ENCODE data around the gene ITGA11. TPM values are rescaled to one million over a fixed set of nuclear protein-coding genes. Genes with fewer than 3 reads are reported as not detected.

ITGA11 gene
- total RNA-seq, 1 experiment from 2014 or later, result 22.0 TPM

DNA sequence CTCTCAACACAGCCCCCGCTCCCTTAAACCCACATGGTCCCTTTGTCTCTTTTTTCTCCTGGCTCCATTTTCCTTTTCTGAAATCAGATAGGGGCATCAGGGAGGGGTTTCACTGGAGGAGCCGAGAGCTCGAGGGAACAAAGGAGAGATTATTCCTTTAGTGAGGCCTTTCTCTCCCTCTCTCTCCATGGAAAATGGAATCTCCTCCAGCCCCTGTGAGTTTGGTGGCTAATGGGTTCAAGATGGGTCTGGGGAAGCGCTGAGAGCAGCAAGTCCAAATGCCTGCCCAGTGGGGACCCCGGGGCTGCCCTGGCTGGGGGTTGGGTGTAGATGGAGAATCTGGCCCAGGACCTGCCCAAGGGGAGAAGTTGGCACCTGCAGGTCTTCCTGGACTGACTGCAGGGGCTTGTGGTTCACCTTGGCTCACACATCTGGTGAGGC is 56.8 kb downstream of the ITGA11 start:
- DNase-seq (ENCODE audit: low read depth), result no peak

DNA sequence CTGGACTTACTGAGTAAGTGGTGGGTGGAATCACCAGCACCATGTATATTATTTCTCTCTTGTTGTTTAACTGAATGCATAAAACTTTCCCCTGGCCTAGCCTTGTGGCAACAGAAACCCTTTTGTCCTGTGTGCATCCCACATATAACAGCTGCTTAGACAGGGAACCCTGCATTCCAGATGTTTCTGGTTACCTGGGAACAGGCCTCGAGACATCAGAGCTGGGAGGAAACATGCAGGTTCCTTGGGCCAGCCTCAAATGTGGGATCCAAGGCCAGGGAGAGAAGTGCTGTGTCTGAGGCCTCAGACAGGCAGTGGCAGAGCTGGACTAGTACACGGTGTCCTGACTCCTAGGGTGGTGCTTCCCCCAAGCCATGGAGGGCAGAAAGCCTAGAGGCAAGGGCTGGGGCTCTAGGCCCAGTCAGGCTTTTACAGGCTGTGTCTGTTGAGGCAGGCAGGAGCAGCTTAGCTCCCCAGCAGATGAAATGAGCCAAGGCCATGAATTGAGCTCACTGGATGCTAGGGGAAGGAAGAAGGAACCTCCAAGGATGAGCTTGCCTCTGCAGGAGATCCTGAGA is 57.7 kb downstream of the ITGA11 start:
- DNase-seq (ENCODE audit: low read depth), result no peak

DNA sequence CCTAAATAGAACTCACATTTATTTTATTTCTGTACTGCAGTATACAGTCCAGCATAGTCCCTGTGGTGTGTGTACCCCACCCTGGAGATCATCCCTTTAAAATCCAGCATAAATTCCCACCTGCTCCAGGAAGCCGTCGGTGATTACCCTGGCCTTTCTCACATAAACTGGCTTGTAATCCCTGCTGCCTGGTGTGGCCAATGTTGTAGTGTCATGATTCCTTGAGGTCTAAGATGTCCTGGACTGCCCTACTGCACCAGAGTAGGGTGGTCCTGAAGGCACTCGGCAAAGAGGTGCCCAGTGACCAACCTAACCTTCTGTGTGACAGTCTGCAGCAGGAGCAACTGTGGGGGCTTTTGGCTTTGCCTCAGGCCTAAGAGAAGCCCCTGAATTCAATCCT is 58.9 kb downstream of the ITGA11 start:
- DNase-seq (ENCODE audit: low read depth), result no peak

DNA sequence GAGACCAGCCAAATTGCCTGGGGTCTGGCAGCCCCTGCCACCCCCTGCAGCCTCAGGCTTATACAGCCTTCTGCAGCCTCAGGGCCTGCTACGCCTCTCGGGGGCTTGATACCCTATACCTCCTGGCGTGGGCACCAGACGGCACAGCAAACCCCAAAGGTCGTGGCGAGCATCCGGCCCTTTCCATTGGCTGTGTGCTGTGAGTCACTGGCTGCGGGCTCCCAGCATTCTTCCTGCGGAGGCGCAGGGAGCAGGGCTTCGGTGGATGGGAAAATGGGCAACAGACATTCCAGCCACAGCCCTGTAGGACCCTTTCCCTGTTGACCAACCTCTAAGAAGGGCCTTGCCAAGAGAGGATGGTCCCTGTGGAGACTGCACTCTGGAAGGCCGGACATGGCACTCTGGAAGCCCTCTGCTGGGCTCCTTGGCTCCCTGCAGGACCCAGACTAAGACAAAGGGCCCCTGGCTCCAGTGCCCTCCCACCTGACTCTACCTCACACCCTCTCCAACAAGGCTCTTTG is 59.6 kb downstream of the ITGA11 start:
- peak; percentile 68 for DNase-seq (ENCODE audit: low read depth)

DNA sequence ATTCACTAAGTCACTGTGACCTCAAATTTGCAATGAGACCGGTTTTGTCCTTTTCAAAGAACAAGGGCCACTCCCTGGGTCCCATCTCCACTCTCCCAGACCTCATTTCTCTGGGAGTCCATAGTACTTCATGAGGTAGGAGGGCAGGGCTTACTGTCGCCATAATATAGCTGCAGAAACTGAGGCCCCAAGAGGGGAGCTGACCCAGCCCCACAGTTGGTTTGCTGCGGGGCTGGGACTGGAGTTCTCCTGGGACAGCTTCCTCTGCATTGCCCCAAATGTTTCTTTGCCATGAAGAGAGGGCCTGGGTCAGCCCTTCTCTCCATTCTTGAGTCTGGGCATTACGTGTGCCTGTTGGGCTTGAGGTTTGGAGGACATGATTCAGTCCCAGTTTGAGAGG is 60.1 kb downstream of the ITGA11 start:
- DNase-seq (ENCODE audit: low read depth), result no peak

DNA sequence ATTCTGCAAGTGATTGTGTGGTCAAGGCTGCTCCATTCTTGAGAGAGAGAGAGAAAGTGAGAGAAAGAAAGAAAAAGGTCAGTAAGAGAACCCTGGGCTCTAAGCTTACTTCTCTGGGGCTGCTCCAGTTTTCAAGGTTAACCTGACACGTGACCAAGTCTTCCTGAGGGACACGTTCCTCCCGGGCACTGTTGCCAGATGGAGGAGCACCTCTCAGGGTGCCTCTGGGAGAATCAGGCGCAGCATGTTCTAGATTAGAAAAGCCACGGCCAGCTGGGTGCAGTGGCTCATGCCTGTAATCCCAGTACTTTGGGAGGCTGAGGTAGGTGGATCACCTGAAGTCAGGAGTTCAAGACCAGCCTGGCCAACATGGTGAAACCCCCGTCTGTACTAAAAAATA is 60.8 kb downstream of the ITGA11 start:
- no peak for DNase-seq (ENCODE audit: low read depth)

DNA sequence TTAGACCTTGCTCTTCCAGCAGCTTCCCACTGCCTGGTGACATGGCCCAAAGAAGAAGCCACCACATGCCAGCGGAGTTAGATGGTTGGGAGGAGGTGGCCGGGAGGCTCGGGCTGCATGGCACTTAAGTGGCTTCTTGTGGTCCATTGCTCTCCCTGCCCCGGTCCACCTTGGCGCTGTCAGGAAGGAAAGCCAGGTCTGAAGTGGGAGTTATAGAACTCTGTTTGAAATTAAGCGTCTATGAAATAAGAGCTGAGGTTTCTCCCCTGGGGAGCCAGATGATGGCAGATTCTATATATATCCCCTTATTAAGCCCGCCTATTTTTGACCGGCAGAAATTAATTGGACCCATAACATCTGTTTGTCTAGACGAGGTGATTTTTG is 61.2 kb downstream of the ITGA11 start:
- DNase-seq (ENCODE audit: low read depth), result no peak

DNA sequence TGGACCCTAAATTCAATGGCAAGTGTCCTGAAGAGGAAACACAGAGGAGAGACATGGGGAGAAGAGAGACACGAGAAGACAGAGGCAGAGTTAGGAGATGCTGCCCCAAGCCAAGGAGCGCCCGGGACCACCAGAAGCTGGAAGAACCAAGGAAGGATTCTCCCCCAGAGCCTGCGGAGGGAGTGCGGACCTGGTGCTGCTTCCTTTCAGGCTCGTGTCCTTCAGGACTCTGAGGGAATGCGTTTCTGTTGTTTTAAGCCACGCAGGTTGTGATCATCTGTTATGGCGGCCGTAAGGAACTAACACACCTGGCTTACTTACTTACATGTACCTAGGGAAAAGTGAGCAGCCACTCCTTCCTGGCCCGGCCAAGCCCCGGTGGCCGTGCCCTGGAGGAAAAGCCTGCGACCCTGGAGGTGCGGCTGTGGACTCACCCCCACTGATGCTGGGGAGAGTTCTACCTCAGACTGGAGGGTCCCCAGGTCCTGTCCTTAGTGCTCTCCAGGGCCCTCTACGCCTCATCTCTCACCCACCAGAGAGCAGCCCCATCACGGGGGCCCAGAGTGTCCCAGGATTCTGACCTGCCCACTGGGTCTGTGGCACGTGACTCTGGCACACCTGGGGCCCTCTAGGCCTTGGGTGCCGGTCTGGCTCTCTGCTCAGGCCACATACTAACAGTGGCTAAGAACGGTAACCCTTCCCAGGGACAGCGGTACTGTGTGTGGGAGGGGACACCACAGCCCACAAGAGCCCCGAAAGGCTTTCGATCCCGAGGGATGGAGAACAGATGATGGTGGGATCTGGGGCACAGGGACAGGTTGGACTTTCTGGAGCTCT is 61.8 kb downstream of the ITGA11 start:
- DNase-seq (ENCODE audit: low read depth), result no peak

DNA sequence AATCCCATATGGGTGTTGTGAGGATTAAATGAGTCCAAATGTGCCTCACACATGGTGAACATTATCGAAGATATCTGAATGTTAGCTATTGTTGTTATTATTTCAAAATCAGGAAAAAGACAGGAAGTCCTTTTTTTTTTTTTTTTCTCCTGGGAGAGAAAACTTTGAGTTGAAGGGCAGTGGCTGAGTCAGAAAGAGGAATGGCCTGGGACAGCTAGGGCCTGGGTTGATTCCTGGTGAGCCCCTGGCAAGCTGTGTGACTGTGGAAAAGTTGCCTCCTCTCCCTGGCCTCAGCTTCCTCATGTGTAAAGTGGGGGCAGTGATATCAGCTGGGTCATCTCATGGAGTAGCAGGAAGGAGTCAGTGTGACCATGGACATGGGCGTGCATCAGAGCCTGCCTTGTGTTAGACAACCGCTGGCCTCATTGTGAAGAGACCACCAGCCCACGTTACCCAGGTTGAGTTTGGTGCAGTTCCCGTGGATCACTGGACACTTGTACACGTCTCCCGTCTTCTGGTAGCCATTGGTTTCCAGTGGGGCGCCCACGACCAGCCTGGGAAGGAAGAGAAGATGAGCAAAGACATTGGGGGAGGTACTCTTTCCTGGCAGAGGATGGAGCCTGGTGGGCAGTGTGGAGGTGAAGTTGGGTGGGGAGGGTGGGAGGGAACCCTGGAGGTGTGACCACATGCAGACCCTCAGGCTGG is 63.1 kb downstream of the ITGA11 start:
- no peak for DNase-seq (ENCODE audit: low read depth)

DNA sequence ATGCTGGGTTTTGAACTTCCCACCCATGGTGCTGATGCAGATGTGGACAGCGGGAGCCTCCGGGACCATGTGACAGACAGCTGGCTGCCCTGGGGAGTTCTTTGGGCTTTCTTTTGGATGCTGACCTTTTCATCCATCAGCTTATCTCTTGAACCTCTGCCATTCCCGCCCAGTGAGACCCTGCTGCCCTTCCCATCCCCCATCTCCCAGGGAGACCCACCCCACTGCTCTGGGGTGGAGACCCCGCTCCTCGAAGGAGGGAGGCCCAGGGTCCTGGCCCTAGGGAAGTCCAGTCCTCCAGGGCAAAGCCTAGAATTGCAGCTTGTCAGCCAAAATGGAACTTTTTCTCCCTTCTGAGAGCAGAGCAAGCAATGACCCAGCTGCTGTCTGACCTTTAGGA is 64.0 kb downstream of the ITGA11 start:
- no peak for DNase-seq (ENCODE audit: low read depth)

DNA sequence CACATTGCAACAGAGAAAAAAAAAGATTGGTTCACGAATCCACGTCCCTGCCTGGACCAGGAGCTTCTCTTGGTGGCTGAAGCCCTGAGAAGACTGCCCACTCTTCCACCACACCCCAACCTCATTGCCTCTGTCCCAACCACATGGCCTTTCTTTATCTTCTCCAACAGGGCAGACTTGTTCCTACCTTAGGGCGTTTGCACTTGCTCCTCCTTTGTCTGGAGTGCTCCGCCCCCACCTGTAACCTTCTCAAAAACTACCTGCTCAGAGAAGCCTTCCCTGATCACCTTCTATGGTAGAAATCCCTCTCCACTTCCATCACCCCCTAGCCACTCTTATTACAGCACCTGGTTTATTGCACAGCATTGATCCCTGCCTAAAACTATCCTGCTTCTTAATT is 64.7 kb downstream of the ITGA11 start:
- DNase-seq (ENCODE audit: low read depth), result no peak

DNA sequence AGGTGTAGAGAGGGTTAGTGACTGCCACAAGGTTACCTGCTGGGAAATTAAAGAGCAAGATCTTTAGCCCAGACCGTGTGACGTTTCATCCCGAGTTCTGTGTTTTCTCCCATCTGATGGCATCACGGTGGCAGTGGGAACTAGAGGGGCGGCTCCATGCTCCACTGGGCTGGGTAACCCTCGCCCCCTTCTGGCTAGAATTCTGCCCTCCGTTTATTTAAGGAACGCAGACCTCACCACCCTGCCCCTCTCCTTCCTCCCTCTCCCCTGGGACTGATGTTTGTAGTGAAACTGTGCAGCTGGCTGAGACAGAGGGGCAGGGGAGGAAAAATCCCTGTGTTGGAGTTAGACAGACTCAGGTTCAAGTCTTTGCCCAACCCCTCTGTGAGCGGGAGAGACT is 65.6 kb downstream of the ITGA11 start:
- no peak for DNase-seq (ENCODE audit: low read depth)

DNA sequence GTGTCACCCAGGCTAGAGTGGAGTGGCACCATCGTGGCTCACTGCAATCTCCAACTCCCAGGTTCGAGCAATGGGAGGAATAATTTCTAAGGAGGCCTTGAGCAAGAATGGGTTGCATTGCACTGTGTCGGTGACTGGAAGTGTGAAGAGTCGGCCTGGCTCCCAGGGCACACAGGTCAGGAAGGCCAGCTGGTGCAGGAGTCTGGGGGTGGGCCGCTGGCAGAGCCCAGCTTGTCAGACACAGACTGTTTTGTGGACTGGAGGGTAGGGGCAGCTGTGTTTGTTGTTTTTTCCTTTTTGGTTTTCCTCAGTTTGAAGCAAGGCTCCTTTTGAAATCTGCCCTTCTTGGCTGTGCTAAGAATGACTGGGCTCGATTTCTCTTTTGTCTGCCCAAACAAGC is 66.2 kb downstream of the ITGA11 start:
- DNase-seq (ENCODE audit: low read depth), result no peak

DNA sequence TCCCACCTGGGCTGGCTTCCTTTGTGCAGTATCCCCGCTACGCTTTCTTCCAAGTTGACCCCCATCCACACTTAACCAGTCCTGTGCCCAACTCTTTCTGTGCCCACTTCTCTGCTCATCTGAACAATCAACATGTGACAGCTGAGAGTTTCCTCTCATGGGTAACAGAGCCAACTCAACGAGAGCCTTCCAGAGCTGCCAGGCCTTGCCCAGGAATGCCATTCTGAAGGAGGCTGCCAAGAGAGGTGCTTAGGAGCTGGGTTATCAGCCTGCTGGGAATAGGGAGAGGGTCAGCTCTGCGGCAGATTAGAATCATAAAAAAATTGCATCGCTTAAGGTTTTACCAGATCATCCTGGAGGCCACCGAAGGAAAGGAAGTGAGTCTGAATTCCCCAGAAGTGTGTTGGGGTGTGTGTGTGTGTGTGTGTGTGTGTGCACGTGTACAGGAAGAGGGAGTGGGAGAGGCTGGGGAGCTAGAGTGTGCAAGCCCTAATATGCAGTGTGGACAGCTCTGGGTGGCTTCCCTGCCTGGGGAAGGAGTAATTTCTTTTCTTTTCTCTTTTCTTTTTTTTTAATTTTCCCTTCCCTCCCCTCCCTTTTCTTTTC is 66.7 kb downstream of the ITGA11 start:
- no peak for DNase-seq (ENCODE audit: low read depth)

DNA sequence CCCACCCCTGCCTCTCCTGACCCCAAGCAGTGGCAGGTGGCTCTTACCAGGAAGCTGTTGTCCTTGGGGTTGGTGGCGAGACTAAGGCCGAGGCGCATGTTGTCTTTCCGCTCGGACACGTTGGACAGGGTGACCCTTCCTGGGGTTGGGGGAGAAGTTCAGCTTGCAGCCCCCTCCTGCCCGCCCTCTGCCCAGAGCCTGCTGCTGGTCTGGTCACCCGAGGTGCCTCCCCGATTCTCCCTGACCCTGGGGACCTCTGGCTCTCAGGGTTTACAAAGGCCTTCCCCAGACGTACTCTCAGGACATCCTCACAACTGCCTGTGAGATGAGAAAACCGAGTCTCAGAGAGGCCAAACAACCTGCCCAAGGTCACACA is 67.3 kb downstream of the ITGA11 start:
- DNase-seq (ENCODE audit: low read depth), result no peak

DNA sequence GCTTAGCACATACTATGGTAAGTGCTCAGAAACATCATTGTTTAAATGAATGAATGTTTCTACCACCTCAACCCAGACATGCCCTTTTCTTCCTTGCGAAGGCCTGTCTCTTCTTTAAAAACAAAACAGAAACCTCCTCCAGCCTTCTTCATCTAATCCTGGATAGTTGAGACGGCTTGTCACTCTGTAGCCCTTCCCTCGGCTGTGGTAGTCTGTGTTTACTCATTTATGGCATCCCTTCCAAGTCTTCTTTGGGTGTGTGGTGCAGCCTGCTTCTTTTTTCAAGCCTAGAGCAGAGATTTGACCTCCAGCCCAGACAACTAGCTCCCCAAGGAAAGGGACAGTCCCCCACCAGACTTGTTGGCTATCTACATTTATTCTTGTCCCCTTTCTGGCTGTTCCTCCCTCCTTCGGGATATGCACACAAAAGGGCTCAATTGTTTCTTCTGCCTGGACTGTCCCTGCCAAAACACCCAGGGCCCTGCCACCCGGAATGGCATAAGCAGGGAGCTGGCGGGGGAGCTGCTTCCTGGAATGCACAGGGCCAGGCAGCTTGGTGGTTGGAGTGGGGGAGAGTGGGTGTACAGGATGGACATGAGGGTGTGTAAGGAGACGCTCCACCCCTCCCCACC is 67.8 kb downstream of the ITGA11 start:
- DNase-seq (ENCODE audit: low read depth), result no peak

DNA sequence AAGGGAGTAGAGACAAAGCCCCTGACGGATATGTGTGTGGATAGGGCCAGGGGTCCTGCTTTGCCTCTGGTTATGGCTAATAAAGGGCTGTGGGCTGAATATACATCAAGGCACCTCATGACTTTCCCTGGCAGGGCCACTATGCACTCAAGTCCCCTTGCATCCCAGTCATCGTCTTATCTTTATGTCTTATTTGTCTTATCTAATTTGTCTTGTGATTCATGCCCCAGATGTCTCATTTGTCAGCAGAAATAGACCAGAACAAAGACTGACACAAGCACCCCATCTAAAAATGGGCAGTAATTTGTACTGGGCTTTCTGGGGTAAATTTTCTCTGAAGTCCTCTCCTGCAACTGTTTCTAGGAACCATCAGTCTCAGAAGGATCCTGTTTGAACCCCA is 68.6 kb downstream of the ITGA11 start:
- DNase-seq (ENCODE audit: low read depth), result no peak

DNA sequence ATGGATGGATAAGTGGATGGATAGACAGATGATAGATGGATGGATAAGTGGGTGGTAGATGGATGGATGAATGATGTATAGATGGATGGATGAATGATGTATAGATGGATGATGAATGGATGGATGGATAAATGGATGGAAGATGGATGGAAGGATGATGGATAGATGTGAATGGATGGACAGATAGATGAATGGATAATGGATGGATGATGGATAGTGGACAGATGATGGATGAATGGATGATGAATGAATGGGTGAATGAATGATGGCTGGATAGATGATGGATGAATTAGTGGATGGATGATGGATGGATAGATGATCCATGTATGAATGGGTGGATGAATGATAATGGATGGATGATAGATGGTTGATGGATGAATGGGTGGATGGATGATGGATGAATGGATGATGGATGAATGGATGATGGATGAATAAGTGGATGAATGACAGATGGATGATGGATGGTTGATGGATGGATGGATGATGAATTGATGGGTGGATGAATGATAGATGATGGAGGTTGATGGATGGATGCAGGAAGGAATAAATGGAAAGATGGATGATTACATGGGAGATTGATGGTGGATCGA is 69.3 kb downstream of the ITGA11 start:
- no peak for DNase-seq (ENCODE audit: low read depth)

DNA sequence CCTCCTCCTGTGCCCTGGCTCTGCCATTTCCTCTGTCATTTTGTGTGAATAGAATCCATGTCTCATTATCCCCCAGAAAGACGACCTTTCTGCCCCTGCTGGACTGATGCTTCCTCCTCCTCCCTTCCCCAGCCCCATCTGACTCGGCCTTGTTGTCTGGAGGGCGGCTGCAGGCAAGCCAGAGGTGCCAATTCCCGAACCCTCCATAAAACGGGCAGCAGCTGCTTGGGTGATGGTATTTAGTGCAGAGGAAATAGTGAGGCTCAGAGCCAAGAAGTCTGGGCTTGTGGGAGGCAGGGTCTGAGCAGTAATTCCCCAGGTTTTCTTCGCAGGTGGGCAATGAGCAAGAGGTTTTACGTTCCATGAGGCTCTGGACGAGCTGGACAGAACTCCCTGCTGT is 71.2 kb downstream of the ITGA11 start:
- DNase-seq (ENCODE audit: low read depth), result peak; percentile 48

DNA sequence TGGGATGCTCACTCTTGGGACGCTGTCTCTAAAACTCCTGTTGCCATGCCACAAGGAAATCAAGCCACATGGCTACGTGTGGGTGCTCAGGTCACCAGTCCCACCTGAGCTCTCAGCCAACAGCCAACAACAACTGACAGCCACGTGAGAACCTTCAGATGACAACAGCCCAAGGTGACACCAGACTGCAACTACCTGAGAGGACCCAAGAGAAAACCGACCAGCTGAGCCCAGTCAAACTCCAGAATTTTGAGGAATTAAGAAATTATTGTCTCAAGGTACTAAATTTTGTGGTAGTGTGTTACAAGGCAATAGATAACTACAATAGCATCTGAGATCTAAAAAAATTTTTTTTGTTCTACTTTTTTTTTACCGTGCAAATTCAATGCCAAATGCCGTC is 75.2 kb downstream of the ITGA11 start:
- no peak for DNase-seq (ENCODE audit: low read depth)

DNA sequence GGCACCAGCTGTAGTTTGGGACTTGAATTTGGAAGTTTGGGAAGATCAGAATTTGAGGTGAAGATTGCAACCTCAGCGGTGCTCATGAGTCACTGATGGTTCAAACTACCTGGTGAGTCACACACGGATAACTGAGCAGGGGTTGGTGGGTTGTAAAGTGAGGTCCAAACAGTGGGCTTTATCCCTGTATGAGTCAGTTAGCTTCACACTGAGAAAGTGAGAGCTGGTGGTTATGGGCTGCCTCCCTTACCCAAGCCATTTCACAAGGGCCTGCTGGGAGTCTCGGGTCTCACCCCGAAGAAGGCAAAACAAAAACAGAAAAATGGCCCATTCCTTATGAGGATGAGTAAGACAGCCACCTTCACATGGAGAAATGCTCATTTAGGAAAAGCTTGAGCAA is 77.0 kb downstream of the ITGA11 start:
- peak; percentile 95 for DNase-seq (ENCODE audit: low read depth)

Data from LHCN-M2 (cell line).